GM13977 (cell line): Measurements from ENCODE around the gene TAF3.
A peak's percentile ranks its signal among the peaks of the same experiment; 100 is the strongest.

Source experiments
- DNase-seq: peaks from one replicate; pipeline ENCODE4 v3.0.0; 2012; ENCODE audit warnings: low spot score
- in situ Hi-C: fragments of 300-500 bp; cut with MboI; formaldehyde crosslinking; loops from one replicate; pipeline ENCODE4 v1.12.0; 2022; ENCODE audit warnings: low sequenced_read_pairs, low pct_unique_long_range_greater_than_20kb, mixed read lengths, inconsistent platforms; ENCODE audit not compliant: unreplicated experiment
- TF ChIP-seq, protein P1 (sequence below): IDR thresholded peaks from 2 replicates; pipeline ENCODE4 v1.5.1; 2012; ENCODE audit warnings: mild to moderate bottlenecking, control low read depth; ENCODE audit not compliant: insufficient read depth; ENCODE audit errors: extremely low read depth, missing control alignments

Gene TAF3

DNA sequence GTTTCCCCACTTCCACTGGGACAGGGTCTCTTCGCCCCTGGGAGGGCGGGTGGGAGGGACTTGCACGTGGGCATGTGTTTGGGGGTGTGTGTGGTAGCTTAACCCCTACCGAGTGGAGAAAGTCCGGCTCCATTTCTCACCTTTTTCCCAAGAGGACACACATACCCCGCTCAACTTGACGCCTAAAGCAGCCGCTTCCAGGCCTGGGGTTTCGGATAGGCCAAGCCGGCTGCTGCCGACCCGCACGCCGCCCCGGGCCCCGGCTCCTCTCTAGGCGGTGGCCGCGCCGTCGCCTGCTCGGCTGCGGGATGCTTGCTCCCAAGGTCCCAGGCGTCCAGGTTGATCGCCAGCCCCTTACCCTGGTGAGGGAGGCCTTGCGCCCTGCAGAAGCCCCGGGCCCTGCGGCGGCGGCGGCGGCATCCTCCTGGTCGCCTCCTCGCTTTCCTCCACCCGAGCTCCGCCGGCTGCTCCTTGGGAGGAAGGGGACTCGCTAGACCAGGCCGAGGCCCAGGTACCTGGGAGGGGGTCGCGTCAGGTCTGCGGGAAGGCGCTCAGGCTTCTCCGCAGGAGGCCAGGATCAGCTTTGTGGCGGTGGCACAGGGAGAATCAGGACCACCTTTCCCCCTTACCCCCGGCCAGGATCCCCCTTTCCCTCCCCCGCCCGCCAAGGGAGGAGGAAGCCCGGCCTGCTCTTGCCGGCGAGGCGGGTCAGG is 233.0 kb downstream of the TAF3 start:
- TF ChIP-seq, protein P1, sequence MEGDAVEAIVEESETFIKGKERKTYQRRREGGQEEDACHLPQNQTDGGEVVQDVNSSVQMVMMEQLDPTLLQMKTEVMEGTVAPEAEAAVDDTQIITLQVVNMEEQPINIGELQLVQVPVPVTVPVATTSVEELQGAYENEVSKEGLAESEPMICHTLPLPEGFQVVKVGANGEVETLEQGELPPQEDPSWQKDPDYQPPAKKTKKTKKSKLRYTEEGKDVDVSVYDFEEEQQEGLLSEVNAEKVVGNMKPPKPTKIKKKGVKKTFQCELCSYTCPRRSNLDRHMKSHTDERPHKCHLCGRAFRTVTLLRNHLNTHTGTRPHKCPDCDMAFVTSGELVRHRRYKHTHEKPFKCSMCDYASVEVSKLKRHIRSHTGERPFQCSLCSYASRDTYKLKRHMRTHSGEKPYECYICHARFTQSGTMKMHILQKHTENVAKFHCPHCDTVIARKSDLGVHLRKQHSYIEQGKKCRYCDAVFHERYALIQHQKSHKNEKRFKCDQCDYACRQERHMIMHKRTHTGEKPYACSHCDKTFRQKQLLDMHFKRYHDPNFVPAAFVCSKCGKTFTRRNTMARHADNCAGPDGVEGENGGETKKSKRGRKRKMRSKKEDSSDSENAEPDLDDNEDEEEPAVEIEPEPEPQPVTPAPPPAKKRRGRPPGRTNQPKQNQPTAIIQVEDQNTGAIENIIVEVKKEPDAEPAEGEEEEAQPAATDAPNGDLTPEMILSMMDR = no peak
- DNase-seq = no peak
- in situ Hi-C loops = no loop called here

DNA sequence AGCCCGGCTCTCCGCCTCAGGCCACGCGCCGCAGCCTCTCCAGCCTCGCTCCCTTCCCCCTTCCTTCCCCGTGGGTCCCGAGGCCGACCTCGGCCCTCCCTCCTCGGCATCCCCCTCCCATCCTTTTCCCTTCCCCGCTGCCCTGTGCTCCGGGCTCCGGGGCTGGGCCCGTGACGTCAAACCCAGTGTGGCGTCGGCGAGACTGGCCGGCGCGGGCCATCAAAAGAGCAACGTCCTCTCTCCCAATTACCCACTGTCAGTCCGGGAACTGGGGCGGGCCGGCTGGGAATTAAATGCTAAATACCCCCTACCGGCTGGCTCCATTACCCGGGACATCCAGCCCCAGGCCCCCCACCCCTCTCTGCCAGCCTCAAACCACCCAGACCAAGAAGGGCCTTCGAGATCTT is 233.5 kb downstream of the TAF3 start:
- in situ Hi-C loops = no loop called here
- TF ChIP-seq, protein P1 = no peak
- DNase-seq = no peak

DNA sequence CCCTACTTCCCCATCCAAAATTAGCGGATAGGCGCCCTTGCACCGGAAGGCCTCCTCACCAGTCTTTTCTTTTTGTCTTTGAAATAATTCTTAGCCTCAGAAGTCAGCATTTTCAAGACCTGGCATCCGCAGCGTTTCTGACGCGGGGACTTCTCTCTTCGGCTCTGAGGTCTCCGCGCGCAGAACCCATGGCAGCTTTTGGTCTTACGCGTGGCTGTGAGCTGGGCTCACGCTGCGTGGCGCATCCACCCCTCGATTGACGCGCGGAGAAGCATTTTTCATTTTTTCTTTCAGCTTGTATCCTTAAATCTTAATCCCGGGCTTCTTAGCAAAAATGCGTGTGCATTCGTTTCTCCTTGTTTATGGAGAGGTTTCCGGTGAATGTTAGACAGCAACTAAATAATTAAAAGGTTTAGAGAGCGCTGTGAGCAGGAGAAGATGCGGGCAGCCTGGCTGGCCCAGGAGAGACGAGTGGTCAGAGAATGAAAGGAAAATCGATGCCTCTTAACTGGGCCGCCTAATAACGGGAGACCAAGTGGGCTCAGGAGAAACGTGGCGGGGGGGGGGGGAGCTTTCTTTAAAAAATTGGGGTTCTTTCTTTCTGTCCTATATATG is 234.1 kb downstream of the TAF3 start:
- TF ChIP-seq, protein P1 = no peak
- no peak for DNase-seq
- in situ Hi-C loops = no loop called here

DNA sequence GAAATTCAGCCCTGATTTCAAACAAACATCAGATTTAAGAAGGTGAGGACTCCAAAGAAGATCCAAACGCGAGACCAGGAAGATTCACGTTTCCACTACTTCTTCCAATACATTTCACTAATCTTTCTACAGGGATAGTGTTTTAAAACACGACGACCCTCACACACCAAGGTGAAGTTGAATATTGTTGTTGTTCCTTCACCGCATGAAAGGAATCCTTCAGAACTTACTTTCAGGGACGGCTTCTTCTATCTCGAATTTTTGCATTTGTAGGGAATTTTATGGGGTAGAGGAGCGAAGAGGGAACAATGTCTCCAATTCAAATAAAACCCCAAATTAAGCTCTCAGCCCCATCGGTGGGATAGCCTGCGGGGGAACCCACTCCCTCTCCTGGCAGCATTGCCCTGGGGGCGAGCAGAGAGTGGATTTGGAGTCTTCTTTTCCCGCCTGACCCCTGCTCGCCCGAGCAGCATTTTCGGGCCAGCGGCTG is 234.7 kb downstream of the TAF3 start:
- in situ Hi-C loops = no loop called here
- DNase-seq = no peak
- TF ChIP-seq, protein P1 = no peak

DNA sequence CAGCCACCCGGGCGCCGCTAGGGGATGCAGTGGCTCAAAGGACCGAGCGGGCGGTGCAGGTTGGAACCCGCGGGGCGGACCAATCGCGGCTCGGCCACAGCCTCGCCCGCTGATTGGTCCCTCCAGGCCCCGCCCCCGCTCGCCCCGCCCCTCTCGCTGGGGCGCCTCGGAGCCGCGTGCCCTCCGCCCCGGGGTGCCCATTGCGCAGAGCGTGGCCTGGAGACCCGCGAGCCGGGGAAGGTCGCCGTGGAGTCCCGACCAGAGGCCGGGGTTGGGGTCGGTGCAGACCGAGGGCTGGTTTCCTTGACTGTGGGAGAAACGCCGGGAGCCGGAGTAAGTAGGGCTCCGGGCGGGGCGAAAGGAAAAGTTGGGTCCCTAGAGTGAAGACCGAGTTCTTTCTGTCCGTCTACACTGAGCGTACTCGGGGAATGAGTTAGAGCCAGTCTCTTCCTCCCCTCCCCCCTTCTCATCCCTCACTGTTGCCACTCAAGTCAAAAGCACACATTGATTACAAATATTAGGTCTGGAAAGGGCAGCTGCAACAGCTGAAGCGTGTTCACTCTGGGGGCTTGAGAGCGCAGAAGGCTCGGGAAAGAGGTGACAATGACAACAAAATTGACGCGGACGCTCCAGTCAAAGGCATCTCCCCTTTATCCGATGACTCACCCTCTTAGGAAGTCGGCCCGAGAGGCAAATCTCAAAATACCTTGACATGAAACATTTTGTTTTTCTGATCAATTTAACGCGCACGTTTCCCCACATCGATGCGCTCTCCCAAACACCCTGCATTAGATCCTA is 235.3 kb downstream of the TAF3 start:
- in situ Hi-C loops = no loop called here
- TF ChIP-seq, protein P1 = peak; percentile 98
- DNase-seq = peak; percentile 98

DNA sequence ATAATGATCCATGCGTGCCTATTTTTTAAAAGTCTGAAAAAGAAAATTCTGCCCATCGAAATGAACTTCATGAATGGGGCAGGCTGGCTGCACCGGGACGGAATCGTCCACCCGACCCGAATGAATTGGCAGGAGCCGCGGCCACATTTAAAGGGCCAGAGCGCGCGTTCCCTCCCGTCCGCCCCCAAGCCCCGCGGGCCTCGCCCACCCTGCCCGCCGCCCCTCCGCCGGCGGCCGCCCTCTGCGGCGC is 235.9 kb downstream of the TAF3 start:
- DNase-seq = no peak
- TF ChIP-seq, protein P1 = no peak
- in situ Hi-C loops = no loop called here
